Stimulated activated CD4-positive, alpha-beta T cell treated with anti-CD3 and anti-CD28 coated beads, Interleukin-1b, Interleukin-23, amount 100 ng/mL, for 4 hours (primary cell): ENCODE data around the gene CDC25B.
"Not testable (repeated sequence)": the region's sequence is repeated elsewhere in the genome, so short reads cannot be mapped to it uniquely, and the experiment has no call there.

ENCODE experiments used
- DNase-seq, 2 donors: peaks; one replicate each; pipeline ENCODE4 v3.0.0-alpha.2; 2020; ENCODE audit warnings: low read depth in 2 of 2

The CDC25B gene

GRCh38 chr20:3828798-3829197 lies 32.7 kb downstream of the CDC25B start:
- no peak for DNase-seq

GRCh38 chr20:3829891-3830290 lies 33.8 kb downstream of the CDC25B start:
- not testable (repeated sequence) for DNase-seq

DNA sequence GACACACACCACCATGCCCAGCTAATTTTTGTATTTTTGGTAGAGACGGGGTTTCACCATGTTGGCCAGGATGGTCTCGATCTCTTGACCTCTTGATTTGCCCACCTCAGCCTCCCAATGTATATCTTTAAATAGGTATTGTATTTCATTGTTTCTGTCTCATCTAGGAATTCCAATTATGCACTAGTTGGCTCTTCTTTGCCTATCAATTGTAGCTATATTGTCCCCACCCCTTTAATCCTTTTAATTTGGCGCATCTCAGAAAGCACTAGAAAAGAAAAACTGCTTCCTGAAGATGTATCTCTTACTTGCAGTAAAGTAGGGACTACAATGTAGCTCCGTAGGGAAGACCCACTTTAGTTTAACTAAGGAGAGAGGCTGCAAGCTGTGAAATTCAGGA lies 40.0 kb downstream of the CDC25B start:
- no peak for DNase-seq

DNA sequence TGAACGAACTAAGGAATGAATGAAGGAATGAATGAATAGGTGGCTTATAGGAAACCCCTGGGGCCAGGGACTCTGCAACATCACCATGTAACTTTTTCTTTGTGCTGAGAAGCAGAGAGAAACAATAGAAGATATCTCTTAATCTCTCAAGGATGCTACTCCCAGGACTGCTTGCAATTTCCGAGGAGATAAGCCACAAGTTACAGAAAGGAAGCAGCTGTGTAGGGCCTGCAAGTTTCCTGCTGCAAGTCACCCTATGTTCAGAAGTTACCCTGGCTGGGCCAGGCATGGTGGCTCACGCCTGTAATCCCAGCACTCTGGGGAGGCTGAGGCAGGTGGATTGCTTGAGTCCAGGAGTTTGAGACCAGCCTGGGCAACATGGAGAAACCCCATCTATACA lies 43.2 kb downstream of the CDC25B start:
- no peak for DNase-seq

GRCh38 chr20:3840201-3840600 lies 44.1 kb downstream of the CDC25B start:
- DNase-seq, result not testable (repeated sequence)

GRCh38 chr20:3842348-3842930 lies 46.3 kb downstream of the CDC25B start:
- no peak for DNase-seq

GRCh38 chr20:3843490-3843889 lies 47.4 kb downstream of the CDC25B start:
- no peak for DNase-seq

GRCh38 chr20:3843990-3844619 lies 48.0 kb downstream of the CDC25B start:
- not testable (repeated sequence) for DNase-seq

DNA sequence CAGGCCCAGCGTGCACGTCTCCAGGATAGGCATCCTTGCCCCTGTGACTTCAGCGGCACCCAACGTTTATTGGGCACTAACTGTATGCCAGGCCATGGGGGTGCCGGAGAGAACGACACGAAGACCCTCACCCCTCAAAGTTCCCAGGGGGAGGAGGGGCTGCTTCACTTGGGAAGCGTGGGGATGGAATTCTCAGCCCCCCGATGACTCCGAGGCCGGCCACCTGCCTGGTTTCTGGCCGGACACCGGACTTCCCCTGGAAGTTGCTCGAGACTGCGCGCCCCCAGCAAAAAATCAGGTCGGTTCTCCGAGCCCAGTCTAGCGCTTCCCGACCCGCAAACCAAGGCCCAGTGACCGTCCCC lies 50.2 kb downstream of the CDC25B start:
- DNase-seq, result no peak

- DNase-seq, result peak; percentile 76 to 89
Observed at GRCh38 chr20:3846740-3847428, 50.8 kb downstream of the CDC25B start, which contains the start of gene MAVS. Gene MAVS (plus strand): TSS chr20:3846834. CDS start chr20:3854625, 7,791 bp downstream.

DNA sequence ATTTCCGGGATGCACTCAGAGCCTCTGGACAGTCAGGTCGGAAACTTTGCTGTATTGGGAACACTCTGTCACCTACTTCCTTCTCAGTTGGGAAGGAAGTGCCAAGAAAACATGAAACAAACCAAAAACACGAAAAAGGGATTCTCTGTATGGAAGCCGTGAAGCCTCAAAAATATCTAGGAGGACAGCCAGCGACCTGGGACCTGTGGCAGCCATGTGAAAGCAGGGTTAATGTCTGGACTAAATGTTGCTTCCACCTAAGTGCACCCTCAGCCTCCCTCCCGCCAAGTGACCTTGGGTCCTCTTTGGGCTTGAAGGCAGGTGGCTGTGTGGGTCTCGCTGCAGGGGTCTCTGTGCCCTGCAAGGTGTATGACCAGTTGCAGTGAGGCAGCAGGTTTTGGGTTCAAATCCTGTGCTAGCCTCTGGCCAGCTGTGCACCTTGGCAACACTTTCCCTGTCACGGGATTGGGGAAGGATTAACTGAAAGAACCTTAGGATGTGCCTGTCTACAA lies 51.4 kb downstream of the CDC25B start:
- no peak for DNase-seq

GRCh38 chr20:3848565-3848964 lies 52.5 kb downstream of the CDC25B start:
- no peak for DNase-seq

GRCh38 chr20:3854462-3854871 lies 58.4 kb downstream of the CDC25B start:
- DNase-seq, result no peak
